ENCODE measurements around the gene TRIM7.

GRCh38 chr5:181204113-181204825 lies 727 bp downstream of the TRIM7 start:
- TF ChIP-seq, protein P1, sequence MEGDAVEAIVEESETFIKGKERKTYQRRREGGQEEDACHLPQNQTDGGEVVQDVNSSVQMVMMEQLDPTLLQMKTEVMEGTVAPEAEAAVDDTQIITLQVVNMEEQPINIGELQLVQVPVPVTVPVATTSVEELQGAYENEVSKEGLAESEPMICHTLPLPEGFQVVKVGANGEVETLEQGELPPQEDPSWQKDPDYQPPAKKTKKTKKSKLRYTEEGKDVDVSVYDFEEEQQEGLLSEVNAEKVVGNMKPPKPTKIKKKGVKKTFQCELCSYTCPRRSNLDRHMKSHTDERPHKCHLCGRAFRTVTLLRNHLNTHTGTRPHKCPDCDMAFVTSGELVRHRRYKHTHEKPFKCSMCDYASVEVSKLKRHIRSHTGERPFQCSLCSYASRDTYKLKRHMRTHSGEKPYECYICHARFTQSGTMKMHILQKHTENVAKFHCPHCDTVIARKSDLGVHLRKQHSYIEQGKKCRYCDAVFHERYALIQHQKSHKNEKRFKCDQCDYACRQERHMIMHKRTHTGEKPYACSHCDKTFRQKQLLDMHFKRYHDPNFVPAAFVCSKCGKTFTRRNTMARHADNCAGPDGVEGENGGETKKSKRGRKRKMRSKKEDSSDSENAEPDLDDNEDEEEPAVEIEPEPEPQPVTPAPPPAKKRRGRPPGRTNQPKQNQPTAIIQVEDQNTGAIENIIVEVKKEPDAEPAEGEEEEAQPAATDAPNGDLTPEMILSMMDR (IDR thresholded peaks at IDR 0.05), result no peak
- TF ChIP-seq POLR2A (IDR thresholded peaks at IDR 0.05), result no peak

All from Peyer's patch (tissue), 4 donors.